Measurements from ENCODE around the gene AK3.

GRCh38 chr9:4666042-4666699 lies 74.8 kb downstream of the AK3 start, which contains the start of gene SPATA6L:
- TF ChIP-seq CTCF (IDR thresholded peaks at IDR 0.05) = no peak
- no peak for TF ChIP-seq POLR2A (IDR thresholded peaks at IDR 0.05)
